Osteoblast (primary cell): Measurements from ENCODE around the gene CIB2. TPM values are rescaled to one million over a fixed set of nuclear protein-coding genes. Genes with fewer than 3 reads are reported as not detected.

Experiments used
- DNase-seq: peaks from one replicate; pipeline ENCODE4 v3.0.0; 2011; ENCODE audit warnings: low spot score, mixed read lengths; ENCODE audit not compliant: insufficient read length; ENCODE audit errors: missing footprints
- H2AFZ ChIP-seq: 2 replicates; pipeline ENCODE4 v1.6.0; 2011; ENCODE audit warnings: mild to moderate bottlenecking, low read length
- H3K27ac ChIP-seq: 2 replicates; pipeline ENCODE4 v1.5.1; 2011; ENCODE audit warnings: mild to moderate bottlenecking, low read depth, low read length, moderate library complexity
- H3K27me3 ChIP-seq: 2 replicates; pipeline ENCODE4 v1.6.0; 2012; ENCODE audit warnings: mild to moderate bottlenecking, control low read depth, inconsistent platforms, low read length, moderate library complexity; ENCODE audit not compliant: insufficient read depth
- H3K36me3 ChIP-seq: 2 replicates; pipeline ENCODE4 v1.5.1; 2011; ENCODE audit warnings: mild to moderate bottlenecking, low read length, control low read depth, moderate library complexity; ENCODE audit not compliant: insufficient read depth
- H3K4me1 ChIP-seq: 2 replicates; pipeline ENCODE4 v1.5.1; 2011; ENCODE audit warnings: mild to moderate bottlenecking, low read length, control low read depth, moderate library complexity; ENCODE audit not compliant: insufficient read depth
- H3K4me2 ChIP-seq: 2 replicates; pipeline ENCODE4 v1.6.0; 2011; ENCODE audit warnings: mild to moderate bottlenecking, low read length; ENCODE audit not compliant: insufficient read depth
- H3K4me3 ChIP-seq: fragments of 200-600 bp; sonication (generic); 3 replicates; pipeline ENCODE4 v1.5.1; 2012; ENCODE audit warnings: mild to moderate bottlenecking, low read length, inconsistent platforms; ENCODE audit not compliant: insufficient read depth
- H3K79me2 ChIP-seq: 2 replicates; pipeline ENCODE4 v1.6.0; 2012; ENCODE audit warnings: mild to moderate bottlenecking, low read length, control low read depth, inconsistent platforms; ENCODE audit not compliant: insufficient read depth
- H3K9me3 ChIP-seq: 2 replicates; pipeline ENCODE4 v1.5.1; 2011; ENCODE audit warnings: low read depth, low read length, control low read depth
- H4K20me1 ChIP-seq: 2 replicates; pipeline ENCODE4 v1.6.0; 2012; ENCODE audit warnings: mild to moderate bottlenecking, low read length, control low read depth; ENCODE audit not compliant: insufficient read depth
- CTCF ChIP-seq: IDR thresholded peaks from 2 replicates; pipeline ENCODE4 v1.5.1; 2011; ENCODE audit warnings: mild to moderate bottlenecking, low read depth, low read length, moderate library complexity; ENCODE audit errors: extremely low read depth
- total RNA-seq: library from RNA; depleted of rRNA; stranded (reverse); fragments of >200 nt; gene quantifications from 2 replicates; pipeline ENCODE4 v1.2.3, GENCODE V29; 2012

Gene CIB2
- total RNA-seq, 1 donor = 2.2 TPM

GRCh38 chr15:78076231-78077052 lies 54.8 kb downstream of the CIB2 start:
- peak overlapping the region; percentile 95 for H3K4me3 ChIP-seq
- H3K36me3 ChIP-seq = no peaks in the 10 kb centered on the region
- DNase-seq = peak; percentile 66
- peak overlapping the region; percentile 85 for H3K4me2 ChIP-seq
- no peaks in the 10 kb centered on the region for H3K27me3 ChIP-seq
- peaks cover 38% of the 10 kb centered on the region for H3K4me1 ChIP-seq
- H4K20me1 ChIP-seq = no peaks in the 10 kb centered on the region
- peak overlapping the region; percentile 99 for H3K27ac ChIP-seq
- peak; percentile 25 for TF ChIP-seq CTCF
- no peaks in the 10 kb centered on the region for H3K9me3 ChIP-seq
- H2AFZ ChIP-seq = peak overlapping the region; percentile 83
- peaks cover 49% of the 10 kb centered on the region for H3K79me2 ChIP-seq

GRCh38 chr15:78075490-78076230 lies 55.6 kb downstream of the CIB2 start:
- Histone ChIP-seq H3K27me3 (no peaks in the 10 kb centered on the region), H3K36me3 (no peaks in the 10 kb centered on the region), H3K79me2 (peaks cover 56% of the 10 kb centered on the region), H3K27ac (peak overlapping the region; percentile 99), H3K9me3 (no peaks in the 10 kb centered on the region), H3K4me2 (peak overlapping the region; percentile 85), H4K20me1 (no peaks in the 10 kb centered on the region), H3K4me1 (peaks cover 42% of the 10 kb centered on the region), H2AFZ (peak overlapping the region; percentile 8), H3K4me3 (peak overlapping the region; percentile 95)
- no peak for TF ChIP-seq CTCF
- peak; percentile 85 for DNase-seq

- no peak overlapping the region for H2AFZ ChIP-seq
- peaks cover 78% of the 10 kb centered on the region for H3K79me2 ChIP-seq
- DNase-seq = no peak
- no peaks in the 10 kb centered on the region for H4K20me1 ChIP-seq
- peak overlapping the region; percentile 83 for H3K27ac ChIP-seq
- H3K36me3 ChIP-seq = no peaks in the 10 kb centered on the region
- H3K27me3 ChIP-seq = no peaks in the 10 kb centered on the region
- no peak overlapping the region for H3K4me3 ChIP-seq
- no peak for TF ChIP-seq CTCF
- no peaks in the 10 kb centered on the region for H3K9me3 ChIP-seq
- H3K4me1 ChIP-seq = peaks cover 66% of the 10 kb centered on the region
- H3K4me2 ChIP-seq = peak overlapping the region; percentile 51
These were observed 58.0 kb downstream of the CIB2 start for GRCh38 chr15:78073046-78073787.
